ENCODE measurements around the gene SLC1A2. TPM values are rescaled to one million over a fixed set of nuclear protein-coding genes. Genes with fewer than 3 reads are reported as not detected.
A peak's percentile ranks its signal among the peaks of the same experiment; 100 is the strongest.

The SLC1A2 gene
- total RNA-seq, 1 donor from 2014 or later, result 54.3 TPM

GRCh38 chr11:35336726-35337125 lies 82.6 kb downstream of the SLC1A2 start:
- H3K4me1 Mint-ChIP-seq (ENCODE audit: low read depth, unreplicated experiment), result peaks cover 8% of the 10 kb centered on the region
- no peaks in the 10 kb centered on the region for H3K9me3 Mint-ChIP-seq (ENCODE audit: unreplicated experiment)
- no peaks in the 10 kb centered on the region for H3K36me3 Mint-ChIP-seq (ENCODE audit: unreplicated experiment)
- DNase-seq, result no peak
- no peaks in the 10 kb centered on the region for H3K27me3 Mint-ChIP-seq (ENCODE audit: unreplicated experiment)
- TF ChIP-seq CTCF (IDR thresholded peaks at IDR 0.05; ENCODE audit: partially characterized antibody, unreplicated experiment), result no peak
- H3K27ac Mint-ChIP-seq (ENCODE audit: unreplicated experiment), result no peak overlapping the region
- H3K4me3 Mint-ChIP-seq (ENCODE audit: unreplicated experiment), result no peak overlapping the region

GRCh38 chr11:35335226-35335625 lies 84.1 kb downstream of the SLC1A2 start:
- Mint-ChIP-seq H3K4me3 (ENCODE audit: unreplicated experiment) (no peak overlapping the region), H3K36me3 (ENCODE audit: unreplicated experiment) (no peaks in the 10 kb centered on the region), H3K27ac (ENCODE audit: unreplicated experiment) (no peak overlapping the region), H3K4me1 (ENCODE audit: low read depth, unreplicated experiment) (peaks cover 17% of the 10 kb centered on the region), H3K9me3 (ENCODE audit: unreplicated experiment) (peaks cover 2% of the 10 kb centered on the region), H3K27me3 (ENCODE audit: unreplicated experiment) (no peaks in the 10 kb centered on the region)
- no peak for DNase-seq
- TF ChIP-seq CTCF (IDR thresholded peaks at IDR 0.05; ENCODE audit: partially characterized antibody, unreplicated experiment), result no peak

GRCh38 chr11:35334385-35335090 lies 84.8 kb downstream of the SLC1A2 start:
- TF ChIP-seq CTCF (IDR thresholded peaks at IDR 0.05; ENCODE audit: partially characterized antibody, unreplicated experiment), result no peak
- Mint-ChIP-seq H3K27ac (ENCODE audit: unreplicated experiment) (no peak overlapping the region), H3K27me3 (ENCODE audit: unreplicated experiment) (no peaks in the 10 kb centered on the region), H3K36me3 (ENCODE audit: unreplicated experiment) (no peaks in the 10 kb centered on the region), H3K9me3 (ENCODE audit: unreplicated experiment) (peaks cover 2% of the 10 kb centered on the region), H3K4me3 (ENCODE audit: unreplicated experiment) (no peak overlapping the region), H3K4me1 (ENCODE audit: low read depth, unreplicated experiment) (peaks cover 17% of the 10 kb centered on the region)
- DNase-seq, result no peak

GRCh38 chr11:35332524-35332923 lies 86.8 kb downstream of the SLC1A2 start:
- peaks cover 4% of the 10 kb centered on the region for H3K9me3 Mint-ChIP-seq (ENCODE audit: unreplicated experiment)
- TF ChIP-seq CTCF (IDR thresholded peaks at IDR 0.05; ENCODE audit: partially characterized antibody, unreplicated experiment), result no peak
- H3K27me3 Mint-ChIP-seq (ENCODE audit: unreplicated experiment), result no peaks in the 10 kb centered on the region
- peaks cover 17% of the 10 kb centered on the region for H3K4me1 Mint-ChIP-seq (ENCODE audit: low read depth, unreplicated experiment)
- DNase-seq, result no peak
- no peaks in the 10 kb centered on the region for H3K36me3 Mint-ChIP-seq (ENCODE audit: unreplicated experiment)
- H3K27ac Mint-ChIP-seq (ENCODE audit: unreplicated experiment), result no peak overlapping the region
- H3K4me3 Mint-ChIP-seq (ENCODE audit: unreplicated experiment), result no peak overlapping the region

DNA sequence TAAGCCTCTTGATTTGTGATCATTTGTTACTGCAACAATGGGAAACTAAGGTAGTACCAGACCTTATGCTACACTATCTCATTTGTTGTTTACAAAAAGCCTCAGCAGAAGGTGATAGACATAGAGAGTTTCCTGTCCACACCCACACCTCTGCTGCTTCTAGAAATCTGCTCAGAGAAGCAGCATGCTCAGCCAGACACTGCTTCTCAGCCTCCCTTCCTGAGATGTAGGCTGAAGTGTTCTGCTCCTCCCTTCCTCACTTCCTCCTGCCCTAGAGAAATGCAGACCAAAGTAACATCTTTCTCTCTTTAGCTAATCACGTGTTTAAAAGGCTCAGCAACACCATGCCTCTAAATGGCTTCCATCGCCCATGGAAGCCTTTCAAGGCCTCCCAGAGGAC lies 88.4 kb downstream of the SLC1A2 start:
- H3K4me3 Mint-ChIP-seq (ENCODE audit: unreplicated experiment), result peak overlapping the region; percentile 31
- no peaks in the 10 kb centered on the region for H3K36me3 Mint-ChIP-seq (ENCODE audit: unreplicated experiment)
- H3K27me3 Mint-ChIP-seq (ENCODE audit: unreplicated experiment), result no peaks in the 10 kb centered on the region
- peaks cover 4% of the 10 kb centered on the region for H3K9me3 Mint-ChIP-seq (ENCODE audit: unreplicated experiment)
- peak overlapping the region; percentile 86 for H3K27ac Mint-ChIP-seq (ENCODE audit: unreplicated experiment)
- no peak for DNase-seq
- TF ChIP-seq CTCF (IDR thresholded peaks at IDR 0.05; ENCODE audit: partially characterized antibody, unreplicated experiment), result no peak
- H3K4me1 Mint-ChIP-seq (ENCODE audit: low read depth, unreplicated experiment), result peaks cover 17% of the 10 kb centered on the region
